HG03066 (cell line): ENCODE measurements around the gene SYT7.
A peak's percentile ranks its signal among the peaks of the same experiment; 100 is the strongest.
"Not testable (repeated sequence)": the region's sequence is repeated elsewhere in the genome, so short reads cannot be mapped to it uniquely, and the experiment has no call there.

Experiments used
- ATAC-seq: cut with Tn5 transposase; IDR thresholded peaks from one replicate; pipeline ENCODE4 v1.9.1; 2021; ENCODE audit warnings: low read depth; ENCODE audit not compliant: unreplicated experiment

SYT7 gene

GRCh38 chr11:61581030-61581928 lies at the start of gene SYT7:
Gene SYT7 (minus strand): TSS chr11:61581076. CDS start chr11:61580820, 256 bp downstream.
- peak; percentile 90 for ATAC-seq

GRCh38 chr11:61630089-61630488 lies 49.2 kb upstream of the SYT7 start:
- no peak for ATAC-seq

GRCh38 chr11:61629082-61629833 lies 48.4 kb upstream of the SYT7 start:
- no peak for ATAC-seq

- ATAC-seq = no peak
Measured at GRCh38 chr11:61628662-61628970, 47.7 kb upstream of the SYT7 start.

GRCh38 chr11:61627850-61628661 lies 47.2 kb upstream of the SYT7 start:
- ATAC-seq = no peak

GRCh38 chr11:61626580-61627380 lies 45.9 kb upstream of the SYT7 start:
- ATAC-seq = no peak

GRCh38 chr11:61625525-61625924 lies 44.6 kb upstream of the SYT7 start:
- ATAC-seq = no peak

- ATAC-seq = no peak
Measured at GRCh38 chr11:61621917-61622585, 41.2 kb upstream of the SYT7 start.

- ATAC-seq = no peak
Measured at GRCh38 chr11:61619471-61620226, 38.8 kb upstream of the SYT7 start.

GRCh38 chr11:61618978-61619377 lies 38.1 kb upstream of the SYT7 start:
- ATAC-seq = no peak

GRCh38 chr11:61617515-61617914 lies 36.6 kb upstream of the SYT7 start:
- ATAC-seq = no peak

GRCh38 chr11:61616434-61616833 lies 35.6 kb upstream of the SYT7 start:
- ATAC-seq = no peak

GRCh38 chr11:61614782-61615181 lies 33.9 kb upstream of the SYT7 start:
- not testable (repeated sequence) for ATAC-seq

- no peak for ATAC-seq
Measured at GRCh38 chr11:61613870-61614269, 33.0 kb upstream of the SYT7 start.

- ATAC-seq = no peak
Measured at GRCh38 chr11:61613051-61613450, 32.2 kb upstream of the SYT7 start.

GRCh38 chr11:61611309-61611708 lies 30.4 kb upstream of the SYT7 start:
- ATAC-seq = no peak

- no peak for ATAC-seq
Measured at GRCh38 chr11:61610905-61611304, 30.0 kb upstream of the SYT7 start.

GRCh38 chr11:61609980-61610366 lies 29.1 kb upstream of the SYT7 start:
- ATAC-seq = no peak
